GM21526 (cell line): ENCODE results near the gene SUGP2.

ENCODE experiments used
- ATAC-seq: cut with Tn5 transposase; IDR thresholded peaks from one replicate; pipeline ENCODE4 v1.9.1; 2021; ENCODE audit warnings: moderate library complexity; ENCODE audit not compliant: unreplicated experiment, low FRiP score

The SUGP2 gene

DNA sequence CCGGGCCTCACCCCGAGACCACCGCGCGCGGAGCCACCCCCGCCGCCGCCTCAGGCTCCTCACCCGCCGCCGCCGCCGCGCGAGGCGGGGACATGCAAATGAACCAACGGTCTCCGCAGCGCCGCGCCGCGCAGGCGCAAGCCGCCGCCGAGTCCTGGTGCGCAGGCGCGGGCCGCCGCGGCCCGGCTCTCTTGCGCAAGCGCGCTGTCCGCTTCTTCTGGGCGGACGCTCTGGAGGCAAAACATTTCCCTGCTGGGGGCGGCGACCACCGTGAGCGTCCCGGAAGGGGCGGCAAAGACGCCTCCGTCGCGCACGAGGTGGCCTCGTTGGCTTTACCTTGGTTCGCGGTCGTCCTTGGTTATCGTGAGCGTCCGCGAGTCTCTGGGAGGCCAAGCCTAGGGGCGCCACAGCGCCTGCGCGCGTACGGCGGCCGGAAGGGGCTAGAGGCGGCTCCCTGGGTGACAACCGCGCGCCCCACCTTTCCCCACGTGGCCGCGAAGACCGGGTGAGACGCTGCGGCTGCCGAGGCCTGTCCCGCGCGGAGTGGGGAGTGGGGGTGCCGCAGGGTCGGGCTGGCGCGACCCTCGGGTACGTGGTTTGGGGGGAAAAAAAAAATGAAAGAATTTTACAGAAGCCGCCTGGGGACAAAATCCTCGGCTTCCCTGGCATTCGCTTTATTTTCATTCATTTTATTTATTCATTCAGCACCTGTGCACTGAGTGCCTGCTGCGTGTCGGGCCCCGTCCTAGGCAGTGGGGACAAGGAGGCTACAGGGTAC is at the start of gene SUGP2, which contains the start of gene ARMC6:
Gene SUGP2 (minus strand): TSS at position 92 of the 778 bp plus-strand sequence. CDS start 2,446 bp downstream, outside the sequence.
Gene ARMC6 (plus strand): TSS at position 178 of the 778 bp plus-strand sequence. CDS start 607 bp downstream, outside the sequence.
- ATAC-seq = peak; percentile 63

- ATAC-seq = no peak
Observed at GRCh38 chr19:19081642-19082151, 48.4 kb upstream of the SUGP2 start.

GRCh38 chr19:19079571-19079970 is 46.3 kb upstream of the SUGP2 start:
- ATAC-seq = no peak

DNA sequence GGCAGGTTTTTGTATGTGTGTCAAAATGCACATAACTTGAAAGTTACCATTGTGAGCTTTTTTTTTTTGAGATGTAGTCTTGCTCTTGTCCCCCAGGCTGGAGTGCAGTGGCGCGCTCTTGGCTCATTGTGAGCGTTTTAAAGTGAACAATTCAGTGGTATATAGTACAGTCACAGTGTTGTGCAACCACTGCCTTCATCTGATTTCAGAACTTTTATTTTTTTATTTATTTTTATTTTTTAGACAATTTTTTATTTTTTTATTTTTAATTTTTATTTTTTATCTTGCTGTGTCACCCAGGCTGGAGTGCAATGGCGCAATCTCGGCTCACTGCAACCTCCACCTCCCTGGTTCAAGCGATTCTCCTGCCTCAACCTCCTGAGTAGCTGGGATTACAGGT is 45.5 kb upstream of the SUGP2 start:
- ATAC-seq = no peak

DNA sequence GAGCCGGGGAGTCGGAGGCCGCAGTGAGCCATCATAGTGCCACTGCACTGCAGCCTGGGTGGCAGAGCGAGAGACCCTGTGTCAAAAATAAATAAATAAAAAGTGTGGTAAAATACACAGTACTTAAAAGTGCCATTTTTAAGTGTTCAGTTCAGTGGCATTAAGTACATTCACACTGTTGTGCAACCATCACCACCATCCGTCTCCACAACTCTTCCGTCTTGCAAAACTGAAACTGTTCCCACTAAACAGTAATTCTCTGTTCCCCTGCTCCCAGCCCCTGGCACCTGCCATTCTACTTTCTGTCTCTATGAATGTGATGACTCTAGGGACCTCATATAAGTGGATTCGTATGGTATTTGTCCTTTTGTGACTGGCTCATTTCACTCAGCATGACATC is 43.8 kb upstream of the SUGP2 start:
- ATAC-seq = no peak

- ATAC-seq = no peak
Observed at GRCh38 chr19:19076476-19076875, 43.2 kb upstream of the SUGP2 start.

- ATAC-seq = no peak
Observed at GRCh38 chr19:19075126-19075525, 41.8 kb upstream of the SUGP2 start.

DNA sequence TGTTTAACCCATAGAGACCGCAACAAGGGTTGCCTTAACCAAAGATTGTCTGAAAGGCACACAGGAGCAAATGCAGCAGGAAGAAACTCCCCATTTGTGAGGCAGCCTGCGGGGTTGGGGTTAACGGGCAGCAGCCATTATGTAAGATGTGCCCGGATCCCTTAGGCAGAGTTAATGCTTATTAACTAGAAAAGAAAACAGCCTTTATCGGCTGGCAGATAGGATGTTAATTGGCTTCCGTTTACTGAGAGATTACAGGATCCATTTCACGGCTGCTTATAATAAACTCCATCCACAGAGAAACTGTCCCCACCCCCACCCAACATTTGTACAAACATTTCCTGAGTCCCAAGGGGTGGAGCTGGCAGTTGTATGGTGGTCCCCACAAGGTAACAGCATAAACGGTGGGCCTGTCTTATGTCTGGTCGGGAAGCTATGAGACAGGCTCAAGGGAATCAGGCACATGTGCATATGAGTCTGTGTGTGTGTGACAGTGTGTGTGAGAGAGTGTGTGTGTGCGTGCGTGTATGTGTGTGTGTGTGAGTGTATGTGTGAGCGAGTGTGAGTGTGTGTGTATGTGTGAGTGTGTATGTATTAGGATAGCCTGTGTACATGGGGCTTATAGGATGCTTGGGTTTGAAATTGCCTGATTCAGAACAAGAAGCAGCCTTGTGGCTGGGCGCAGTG is 41.0 kb upstream of the SUGP2 start:
- no peak for ATAC-seq

DNA sequence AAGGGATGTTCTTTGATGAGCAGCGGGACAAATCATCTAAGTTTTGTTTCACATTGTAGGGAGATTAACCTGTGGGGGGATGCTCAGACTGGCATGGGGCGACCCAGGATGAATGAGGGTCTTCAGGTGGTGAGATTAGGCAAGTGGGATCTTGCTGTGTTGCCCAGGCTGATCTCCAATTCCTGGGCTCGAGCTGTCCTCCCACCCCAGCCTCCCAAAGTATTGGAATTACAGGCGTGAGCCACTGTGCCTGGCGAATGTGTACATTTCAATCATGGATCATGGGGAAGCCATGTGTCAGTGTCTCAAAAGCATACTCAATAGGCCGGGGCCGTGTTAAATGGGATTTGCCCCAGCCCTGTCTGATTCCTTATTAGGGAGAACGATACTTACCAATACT is 38.6 kb upstream of the SUGP2 start:
- ATAC-seq = no peak

DNA sequence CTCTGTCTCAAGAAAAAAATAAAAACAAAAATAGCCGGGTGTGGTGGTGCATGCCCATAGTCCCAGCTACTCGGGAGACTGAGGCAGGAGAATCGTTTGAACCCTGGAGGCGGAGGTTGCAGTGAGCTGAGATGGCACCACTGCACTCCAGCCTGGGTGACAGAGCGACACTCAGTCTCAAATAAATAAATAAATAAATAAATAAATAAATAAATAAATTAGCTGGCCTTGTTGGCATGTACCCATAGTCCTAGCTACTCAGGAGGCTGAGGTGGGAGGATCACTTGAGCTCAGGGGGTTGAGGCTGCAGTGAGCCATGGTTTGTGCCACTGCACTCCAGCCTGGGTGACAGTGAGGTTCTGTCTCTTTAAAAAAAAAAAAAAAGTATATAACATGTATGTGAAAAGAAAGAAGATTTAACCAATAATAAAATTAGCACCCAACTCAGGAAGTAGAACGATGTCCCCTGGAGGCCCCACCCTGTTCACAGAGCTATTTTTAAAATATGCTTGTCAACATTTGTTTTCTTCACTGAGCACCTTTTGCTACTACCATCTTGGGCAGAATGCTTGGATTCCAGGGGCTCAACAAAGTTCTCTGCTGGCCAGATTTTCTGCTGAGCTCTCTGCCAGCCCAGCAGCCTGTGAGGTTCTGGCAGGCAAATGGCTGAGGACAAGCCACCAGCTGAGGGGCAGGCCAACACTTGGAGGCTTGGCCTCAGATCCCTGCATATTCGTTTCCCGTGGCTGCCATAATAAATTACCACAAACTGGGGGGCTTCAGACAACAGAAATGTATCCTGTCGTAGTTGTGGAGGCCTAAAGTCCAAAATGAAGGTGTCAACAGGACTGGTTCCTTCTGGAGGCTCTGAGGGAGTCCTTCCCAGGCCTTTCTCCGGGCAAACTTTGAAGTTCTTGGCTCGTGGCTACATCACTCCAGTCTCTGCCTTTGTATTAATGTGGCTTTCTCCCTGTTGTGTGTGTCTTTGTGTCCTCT is 35.6 kb upstream of the SUGP2 start:
- ATAC-seq = no peak

DNA sequence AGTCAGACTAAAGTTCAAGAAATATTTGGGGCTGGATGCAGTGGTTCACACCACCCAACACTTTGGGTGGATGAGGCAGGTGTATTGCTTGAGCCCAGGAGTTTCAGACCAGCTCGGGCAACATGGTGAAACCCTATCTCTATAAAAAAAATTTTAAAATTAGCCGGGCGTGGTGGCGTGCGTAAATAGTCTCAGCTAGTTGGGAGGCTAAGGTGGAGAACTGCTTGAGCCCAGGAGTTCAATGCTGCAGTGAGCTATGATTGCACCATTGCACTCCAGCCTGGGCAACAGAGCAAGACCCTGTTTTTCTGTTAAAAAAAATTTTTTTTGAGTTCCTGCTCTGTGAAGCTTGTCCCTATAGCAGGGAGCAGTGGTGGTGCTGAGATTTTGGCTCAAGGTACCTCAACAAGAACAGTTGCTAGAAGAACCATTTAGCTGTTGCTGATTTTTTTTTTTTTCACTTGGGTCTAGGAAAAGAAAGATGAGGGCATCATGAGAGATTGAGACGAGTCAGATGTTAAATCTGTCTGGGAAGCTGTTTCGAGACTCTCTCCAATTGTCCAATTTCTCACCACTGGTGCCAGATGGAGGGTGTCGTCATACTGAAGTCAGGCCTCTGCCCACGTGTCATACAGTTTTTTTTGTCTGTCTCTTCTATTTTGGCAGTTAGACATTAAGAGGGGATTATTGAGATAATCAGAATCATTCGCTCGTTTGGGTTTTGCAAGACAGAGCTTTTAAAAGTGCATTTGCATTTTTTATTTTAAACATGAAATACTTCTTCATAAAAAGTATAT is 34.2 kb upstream of the SUGP2 start:
- ATAC-seq = no peak

DNA sequence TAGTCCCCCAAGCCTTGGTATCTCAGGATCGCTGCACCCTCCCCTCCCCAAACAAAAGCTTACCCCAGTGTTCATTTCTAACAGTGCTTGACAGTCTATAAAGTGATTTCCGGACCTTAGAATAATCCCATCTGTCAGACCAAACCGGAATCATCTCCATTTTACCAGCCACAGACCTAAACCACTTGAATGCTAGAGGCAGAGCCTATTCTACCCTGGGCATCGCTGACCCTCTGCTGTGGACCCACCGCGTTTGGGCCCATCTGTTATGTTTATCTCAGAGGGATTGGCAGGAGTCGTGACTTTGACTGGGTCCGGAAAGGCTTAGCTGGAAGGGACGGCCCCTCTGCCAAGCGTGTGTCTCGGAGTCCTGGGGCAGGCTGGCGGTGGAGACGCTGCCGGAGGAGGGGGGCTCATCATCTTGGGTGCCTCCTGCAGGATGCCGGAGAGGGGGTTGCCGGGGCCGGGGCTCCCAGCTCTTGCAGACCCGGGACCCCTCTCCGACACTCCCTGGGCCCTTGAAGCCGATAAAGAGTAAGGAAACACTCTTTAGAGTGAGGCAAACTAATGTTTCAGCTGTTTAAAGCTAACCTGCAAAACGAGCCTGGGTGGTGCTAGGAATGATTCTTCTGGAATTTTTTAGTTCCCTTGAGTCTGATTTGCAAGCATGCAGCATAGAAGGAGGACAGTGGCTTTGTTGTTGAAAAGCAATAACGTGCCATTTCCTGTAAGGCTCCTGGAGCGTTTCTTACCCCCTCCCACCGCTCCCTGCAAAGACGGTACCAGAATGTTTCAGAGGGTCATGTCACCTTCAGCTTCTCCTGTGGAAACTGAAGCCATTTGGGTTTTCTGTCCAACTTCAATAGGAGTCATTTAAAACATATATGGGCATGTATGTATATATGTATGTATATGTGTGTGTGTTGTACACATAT is 31.8 kb upstream of the SUGP2 start:
- ATAC-seq = no peak

DNA sequence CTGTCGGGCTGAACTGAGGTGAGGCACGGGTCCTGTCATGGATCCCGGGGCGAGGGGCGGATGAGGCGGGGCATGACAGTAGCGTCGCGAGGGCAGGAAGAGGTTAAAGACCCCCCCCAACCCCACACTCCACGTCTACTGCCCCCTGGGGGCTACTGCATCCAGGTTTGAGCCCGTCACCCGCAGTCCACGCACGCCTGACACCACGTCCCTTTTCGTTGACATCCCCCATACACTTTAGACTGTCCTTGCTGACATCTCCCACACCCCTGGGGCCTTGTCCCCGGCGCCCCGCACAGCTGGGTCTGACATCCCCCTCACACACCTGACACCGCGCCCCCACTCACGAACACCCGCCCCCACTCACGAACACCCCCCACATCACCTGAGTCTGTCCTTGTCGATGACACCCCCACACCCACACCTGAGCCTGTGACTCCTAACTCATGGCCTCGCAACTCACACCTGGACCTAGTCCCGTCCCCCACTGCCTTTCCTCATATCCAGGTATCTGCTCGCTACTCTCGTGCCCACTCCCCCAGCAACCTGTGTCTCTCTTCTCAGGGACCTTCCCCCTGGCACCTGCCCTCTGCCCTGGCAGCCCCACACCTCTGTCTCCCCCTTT is 30.9 kb upstream of the SUGP2 start:
- ATAC-seq = no peak

DNA sequence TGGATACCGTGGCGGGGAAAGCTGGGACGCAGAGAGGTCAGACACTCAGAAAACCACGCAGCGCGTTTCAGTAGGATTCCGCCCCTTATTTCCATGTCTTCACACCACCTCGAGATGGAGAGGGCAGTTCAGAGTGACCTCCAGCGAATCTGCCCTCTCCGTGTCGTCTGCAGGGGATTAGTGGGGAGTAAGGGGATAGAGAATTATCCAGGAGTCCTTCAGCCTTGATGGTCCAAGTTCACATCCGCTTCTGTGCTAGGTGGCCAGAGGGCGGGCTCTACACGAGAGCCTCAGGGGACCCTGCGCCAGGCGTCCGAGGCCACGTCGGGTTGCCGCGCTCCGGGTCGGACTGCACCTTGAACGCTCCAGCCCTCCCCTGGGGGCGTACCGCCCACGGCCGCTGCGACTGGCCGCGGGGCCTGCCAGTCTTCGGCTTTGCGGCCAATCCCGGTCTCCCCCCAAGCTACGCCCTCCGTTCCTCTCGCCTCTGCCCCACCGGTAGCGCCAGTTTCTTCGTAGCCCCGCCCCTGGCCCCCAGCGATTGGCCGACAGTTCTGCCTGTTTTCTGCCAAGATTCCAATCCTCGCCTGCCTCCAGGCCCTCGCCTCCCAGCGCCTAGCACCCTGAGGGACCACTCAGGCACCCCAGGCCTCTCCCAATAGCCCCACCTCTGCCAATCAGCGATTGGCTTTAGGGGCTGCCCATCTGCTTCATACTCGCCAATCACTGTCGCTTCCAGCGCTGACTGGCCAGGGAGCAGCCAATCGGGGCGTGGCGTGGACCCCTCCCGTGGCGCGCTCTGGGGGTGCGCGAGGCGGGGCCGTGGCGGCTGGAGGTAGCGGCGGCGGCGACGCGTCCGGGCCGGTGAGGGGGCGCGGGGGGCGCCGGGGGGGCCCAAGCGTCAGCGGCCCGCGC is 30.1 kb upstream of the SUGP2 start, which contains the start of gene SLC25A42:
Gene SLC25A42 (plus strand): TSS at position 812 of the 915 bp plus-strand sequence. CDS start 32,131 bp downstream, outside the sequence.
- peak; percentile 80 for ATAC-seq

- no peak for ATAC-seq
Observed at GRCh38 chr19:19062454-19063182, 29.3 kb upstream of the SUGP2 start.

DNA sequence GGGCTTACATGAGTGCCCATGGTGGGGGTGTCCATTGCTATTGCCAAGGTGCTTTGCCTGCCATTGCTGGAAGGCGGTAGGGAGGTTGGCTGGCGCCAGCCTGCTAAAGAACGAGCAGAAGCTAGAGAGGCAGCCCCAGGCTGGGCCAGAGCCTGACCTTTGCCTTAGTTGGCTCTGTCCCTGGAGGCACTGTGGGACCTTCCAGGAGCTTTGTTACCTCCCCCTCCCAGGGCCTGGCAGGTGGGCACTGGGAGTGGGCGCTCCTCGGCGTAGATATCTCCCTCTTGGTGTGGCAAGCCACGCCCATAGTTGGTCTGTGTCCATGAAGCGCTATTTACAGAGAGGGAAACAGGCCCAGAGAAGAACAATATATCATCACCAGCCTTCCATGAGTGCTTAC is 28.2 kb upstream of the SUGP2 start:
- ATAC-seq = no peak
